GM19043 (cell line): Measurements from ENCODE around the gene BCL3.

Source experiments
- ATAC-seq: cut with Tn5 transposase; IDR thresholded peaks from one replicate; pipeline ENCODE4 v1.9.1; 2021; ENCODE audit warnings: low read depth; ENCODE audit not compliant: unreplicated experiment

BCL3 gene

GRCh38 chr19:44782729-44783128 is 34.2 kb downstream of the BCL3 start:
- no peak for ATAC-seq

GRCh38 chr19:44783545-44783944 is 35.0 kb downstream of the BCL3 start:
- ATAC-seq: no peak

GRCh38 chr19:44785271-44785670 is 36.8 kb downstream of the BCL3 start:
- no peak for ATAC-seq

- ATAC-seq: no peak
Measured at GRCh38 chr19:44785993-44786392, 37.5 kb downstream of the BCL3 start.

- no peak for ATAC-seq
Measured at GRCh38 chr19:44788971-44789370, 40.5 kb downstream of the BCL3 start.

GRCh38 chr19:44789943-44790483 is 41.5 kb downstream of the BCL3 start:
- no peak for ATAC-seq

- ATAC-seq: no peak
Measured at GRCh38 chr19:44792281-44792680, 43.8 kb downstream of the BCL3 start.

- no peak for ATAC-seq
Measured at GRCh38 chr19:44794610-44795009, 46.1 kb downstream of the BCL3 start.

GRCh38 chr19:44795398-44795987 is 47.0 kb downstream of the BCL3 start:
- no peak for ATAC-seq

GRCh38 chr19:44796701-44797115 is 48.2 kb downstream of the BCL3 start:
- no peak for ATAC-seq

GRCh38 chr19:44799627-44800346 is 51.3 kb downstream of the BCL3 start:
- ATAC-seq: no peak

- no peak for ATAC-seq
Measured at GRCh38 chr19:44800461-44800860, 52.0 kb downstream of the BCL3 start.

GRCh38 chr19:44803442-44804428 is 55.2 kb downstream of the BCL3 start:
- ATAC-seq: no peak

- ATAC-seq: no peak
Measured at GRCh38 chr19:44806291-44806690, 57.8 kb downstream of the BCL3 start.

GRCh38 chr19:44807162-44807561 is 58.7 kb downstream of the BCL3 start:
- ATAC-seq: no peak

GRCh38 chr19:44807652-44808462 is 59.3 kb downstream of the BCL3 start:
- no peak for ATAC-seq

GRCh38 chr19:44808463-44809371 is 60.2 kb downstream of the BCL3 start, which contains the start of gene BCAM:
BCAM (plus strand) TSS chr19:44809103; CDS start chr19:44809125, 22 bp downstream.
- no peak for ATAC-seq
